ENCODE results near the gene PLAAT1. TPM values are rescaled to one million over a fixed set of nuclear protein-coding genes. Genes with fewer than 3 reads are reported as not detected.

The PLAAT1 gene
- polyA plus RNA-seq, 1 donor from 2014 or later = 10.7 TPM

Other genes with a start within 250 kb of the PLAAT1 start
- gene ATP13A5, start 137.5 kb downstream of the PLAAT1 start, polyA plus RNA-seq = 0.28 TPM in 1 of 2 replicates, not detected in the other